Hepatocyte (in vitro differentiated cells): ENCODE results near the gene NUCB1.

Experiments
- CTCF ChIP-seq: fragments of 200-600 bp; sonication (generic); IDR thresholded peaks from 2 replicates; pipeline ENCODE4 v1.5.1; 2016; ENCODE audit warnings: antibody characterized with exemption, mild to moderate bottlenecking; ENCODE audit not compliant: poor library complexity
- EZH2 ChIP-seq: fragments of 200-600 bp; sonication (generic); IDR thresholded peaks from 2 replicates; pipeline ENCODE4 v1.6.1; 2016; ENCODE audit warnings: antibody characterized with exemption, mild to moderate bottlenecking, borderline replicate concordance
- EZH2phosphoT487 ChIP-seq: fragments of 200-600 bp; sonication (generic); IDR thresholded peaks from one replicate; pipeline ENCODE4 v1.6.1; 2018; ENCODE audit warnings: antibody characterized with exemption, mild to moderate bottlenecking, low read depth, moderate library complexity; ENCODE audit not compliant: unreplicated experiment, severe bottlenecking

DNA sequence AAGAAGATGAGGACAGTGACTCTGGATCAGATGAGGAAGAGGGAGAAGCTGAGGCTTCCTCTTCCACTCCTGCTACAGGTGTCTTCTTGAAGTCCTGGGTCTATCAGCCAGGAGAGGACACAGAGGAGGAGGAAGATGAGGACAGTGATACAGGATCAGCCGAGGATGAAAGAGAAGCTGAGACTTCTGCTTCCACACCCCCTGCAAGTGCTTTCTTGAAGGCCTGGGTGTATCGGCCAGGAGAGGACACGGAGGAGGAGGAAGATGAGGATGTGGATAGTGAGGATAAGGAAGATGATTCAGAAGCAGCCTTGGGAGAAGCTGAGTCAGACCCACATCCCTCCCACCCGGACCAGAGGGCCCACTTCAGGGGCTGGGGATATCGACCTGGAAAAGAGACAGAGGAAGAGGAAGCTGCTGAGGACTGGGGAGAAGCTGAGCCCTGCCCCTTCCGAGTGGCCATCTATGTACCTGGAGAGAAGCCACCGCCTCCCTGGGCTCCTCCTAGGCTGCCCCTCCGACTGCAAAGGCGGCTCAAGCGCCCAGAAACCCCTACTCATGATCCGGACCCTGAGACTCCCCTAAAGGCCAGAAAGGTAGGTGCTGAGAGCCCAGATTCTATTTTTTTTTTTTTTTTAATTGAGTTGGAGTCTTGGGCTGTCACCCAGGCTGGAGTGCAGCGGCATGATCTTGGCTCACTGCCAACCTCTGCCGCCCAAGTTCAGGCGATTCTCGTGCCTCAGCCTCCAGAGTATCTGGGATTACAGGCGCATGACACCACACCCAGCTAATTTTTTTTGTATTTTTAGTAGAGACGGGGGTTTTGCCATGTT lies 25.6 kb upstream of the NUCB1 start:
- no peak for TF ChIP-seq CTCF
- no peak for TF ChIP-seq EZH2
- no peak for TF ChIP-seq EZH2phosphoT487
